SH-SY5Y (cell line): Measurements from ENCODE around the gene SLC11A2.

Source experiments
- GATA2 ChIP-seq: IDR thresholded peaks from 2 replicates; pipeline ENCODE4 v1.6.1; 2011; ENCODE audit warnings: mild to moderate bottlenecking, low read depth, low read length
- GATA3 ChIP-seq: IDR thresholded peaks from 2 replicates; pipeline ENCODE4 v1.6.1; 2011; ENCODE audit warnings: low read depth, mild to moderate bottlenecking, low read length, moderate library complexity

- TF ChIP-seq GATA2 = no peak
- TF ChIP-seq GATA3 = no peak
These were observed 33.4 kb downstream of the SLC11A2 start for GRCh38 chr12:50992819-50993218.
